ENCODE measurements around the gene SMG7. TPM values are rescaled to one million over a fixed set of nuclear protein-coding genes. Genes with fewer than 3 reads are reported as not detected.

Gene SMG7
- total and polyA plus RNA-seq, 10 of the 15 experiments (the other 5 are each of a cell fraction or from before 2014, with no cell fraction given): 9.5 to 65.4 (median 42.7) TPM

GRCh38 chr1:183577897-183578465 is 105.7 kb downstream of the SMG7 start (continued):
- no peak for TF ChIP-seq ATF2 (IDR thresholded peaks at IDR 0.05; ENCODE audit: low read length)

GRCh38 chr1:183578856-183579255 is 106.6 kb downstream of the SMG7 start:
- FAIRE-seq: no peak
- Histone ChIP-seq H3K9me3 (replicated peaks; ENCODE audit: control insufficient read depth, insufficient read depth, low read length) (no peaks in the 10 kb centered on the region), H3K27me3 (replicated peaks in 1 of 2; ENCODE audit: control insufficient read depth in 2 of 2, insufficient read depth in 2 of 2, low read length in 1 of 2) (no peaks in the 10 kb centered on the region), H2AFZ (ENCODE audit: control insufficient read depth, low read depth, low read length) (no peak overlapping the region), H4K20me1 (ENCODE audit: control insufficient read depth, insufficient read depth) (no peaks in the 10 kb centered on the region), H3K79me2 (ENCODE audit: control insufficient read depth, insufficient read depth, low read length) (no peaks in the 10 kb centered on the region), H3K4me2 (ENCODE audit: control insufficient read depth, insufficient read depth) (no peak overlapping the region), H3K4me1 (ENCODE audit: control insufficient read depth, insufficient read depth, low read length) (peaks cover 3% of the 10 kb centered on the region; the same call in 1 of the 2 replicates), H3K36me3 (ENCODE audit: control insufficient read depth in 2 of 2, insufficient read depth in 2 of 2, low read length in 1 of 2) (peaks cover 3 to 24% of the 10 kb centered on the region in 2 experiments; a peak in 2 of 4 replicates), H3K4me3 (no peak overlapping the region), H3K27ac (ENCODE audit: control insufficient read depth, insufficient read depth) (no peak overlapping the region), H3K9ac (ENCODE audit: control insufficient read depth, insufficient read depth, low read length) (no peak overlapping the region)
- 100% methylated on average over 2 of the region's 2 CpGs for WGBS (ENCODE audit: insufficient coverage, insufficient replicate concordance, low lambda C conversion rate, missing lambda C conversion rate)
- ChIA-PET RAD21 (ENCODE audit: unreplicated experiment) (interaction anchor here (0.6 to 2.9 kb wide), 7 partner anchors 9 to 91 kb away, joined by 3 to 12 read pairs (median 5); partner anchors contain the start of gene NCF2), POLR2A (interaction anchor here (0.6 to 2.4 kb wide), 7 partner anchors 10 to 85 kb away, joined by 3 to 9 read pairs (median 3); no protein-coding TSS in a partner anchor), CTCF (interaction anchor here (0.7 to 4.1 kb wide), 7 partner anchors 10 to 107 kb away, joined by 3 to 18 read pairs (median 5); partner anchors contain the start of genes NCF2 and SMG7), SMC1A (ENCODE audit: uncharacterized antibody, unreplicated experiment) (interaction anchor here (1.0 to 4.8 kb wide), 8 partner anchors 10 to 53 kb away, joined by 3 to 50 read pairs (median 6); partner anchors contain the start of gene NCF2)
- intact Hi-C loops (cut with micrococcal nuclease; ENCODE audit: unreplicated experiment): no loop called here
- in situ Hi-C loops (cut with MboI): no loop called here
- DNase-seq (ENCODE audit: low read depth, low spot score): no peak
- ATAC-seq: no peak
- TF ChIP-seq ZSCAN29 (IDR thresholded peaks at IDR 0.05) (no peak), EP300 (IDR thresholded peaks at IDR 0.05; ENCODE audit: borderline replicate concordance in 1 of 2, control insufficient read depth in 1 of 2, low read depth in 2 of 2, low read length in 2 of 2) (no peak), CREB1 (IDR thresholded peaks at IDR 0.05; ENCODE audit: low read depth) (no peak), TCF3 (IDR thresholded peaks at IDR 0.05; ENCODE audit: borderline replicate concordance, insufficient read depth, low read depth, low read length) (no peak)
- no TSS peak for BruUV-seq (replicated peaks)

Measured in GM12878 (cell line).